ENCODE results near the gene GSE1.

Gene GSE1

DNA sequence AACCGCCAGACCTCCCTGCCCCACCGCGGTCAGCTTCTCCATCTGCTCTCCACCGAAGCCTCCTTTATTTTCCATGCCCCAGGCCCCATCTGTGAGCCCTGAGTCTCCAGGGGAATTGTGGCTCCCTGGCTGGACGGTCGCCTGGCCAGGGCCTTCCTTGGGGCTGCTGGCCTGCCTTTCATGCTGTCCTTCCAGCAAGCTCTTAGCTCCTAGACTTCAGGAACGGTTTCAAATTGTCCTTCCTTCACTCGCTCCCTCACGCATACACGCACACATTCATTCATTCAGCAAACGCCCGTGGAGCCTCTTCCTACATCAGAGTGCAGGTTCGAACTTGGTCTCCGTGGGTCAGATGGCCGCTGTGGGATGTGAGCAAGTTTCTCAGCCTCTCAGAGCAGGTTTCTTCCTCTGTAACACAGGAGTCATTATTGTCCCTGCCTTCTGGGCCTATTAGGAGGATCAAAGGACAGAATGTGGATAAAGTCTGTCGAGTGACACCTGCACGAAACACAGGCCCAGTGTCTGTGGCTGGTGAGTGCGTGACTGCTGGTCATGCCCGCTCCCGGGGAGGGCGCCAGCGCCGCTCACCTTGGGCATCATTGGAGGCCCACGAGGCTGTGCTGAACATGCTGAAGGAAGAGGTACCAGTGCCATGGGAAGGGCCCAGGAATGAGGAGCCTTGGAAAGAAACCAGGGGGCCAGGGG lies 18.7 kb upstream of the GSE1 start:
- H3K9me3 ChIP-seq (replicated peaks; ENCODE audit: low read length): no peaks in the 10 kb centered on the region
- H3K4me1 ChIP-seq (ENCODE audit: control insufficient read depth, insufficient read depth, low read length): peaks cover 11% of the 10 kb centered on the region
- H3K36me3 ChIP-seq (ENCODE audit: insufficient read depth, low read length): peaks cover 2% of the 10 kb centered on the region
- H3K4me2 ChIP-seq (ENCODE audit: low read length): no peak overlapping the region
- no peak overlapping the region for H3K9ac ChIP-seq (ENCODE audit: low read depth, low read length)
- no peaks in the 10 kb centered on the region for H3K27me3 ChIP-seq (ENCODE audit: control insufficient read depth, insufficient read depth, low read length)
- H3K4me3 ChIP-seq (ENCODE audit: low read length): no peak overlapping the region

DNA sequence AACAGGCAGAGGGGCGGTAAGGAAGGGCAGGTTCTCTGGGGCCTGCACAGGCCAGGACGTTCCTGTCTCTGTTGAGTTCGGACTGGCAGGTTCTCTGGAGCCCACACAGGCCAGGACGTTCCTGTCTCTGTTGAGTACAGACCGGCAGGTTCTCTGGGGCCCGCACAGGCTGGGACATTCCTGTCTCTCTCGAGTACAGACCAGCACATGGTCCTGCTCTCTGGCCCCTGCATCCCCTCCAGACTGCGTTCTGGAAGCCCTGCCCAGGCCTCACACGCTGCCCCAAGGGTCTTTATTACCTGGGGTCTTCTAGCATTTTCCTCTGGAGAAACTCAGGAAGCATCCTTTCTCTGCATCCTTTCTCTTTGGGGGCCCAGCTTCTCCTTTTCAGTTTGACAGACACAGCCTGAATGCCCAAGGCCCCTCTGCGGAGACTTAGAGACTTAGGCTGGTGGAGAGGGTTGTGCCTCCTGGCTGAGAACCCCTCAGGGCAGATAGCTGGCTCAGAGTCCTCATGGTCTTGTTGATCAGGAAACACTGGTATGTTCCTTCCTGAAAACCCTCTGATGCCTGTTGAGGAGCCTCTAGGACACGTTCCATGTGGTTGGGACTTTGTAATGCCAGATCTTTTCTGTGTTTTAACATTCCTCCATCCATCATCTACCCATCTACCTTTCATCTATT lies 18.0 kb upstream of the GSE1 start:
- no peak overlapping the region for H3K9ac ChIP-seq (ENCODE audit: low read depth, low read length)
- peaks cover 2% of the 10 kb centered on the region for H3K36me3 ChIP-seq (ENCODE audit: insufficient read depth, low read length)

DNA sequence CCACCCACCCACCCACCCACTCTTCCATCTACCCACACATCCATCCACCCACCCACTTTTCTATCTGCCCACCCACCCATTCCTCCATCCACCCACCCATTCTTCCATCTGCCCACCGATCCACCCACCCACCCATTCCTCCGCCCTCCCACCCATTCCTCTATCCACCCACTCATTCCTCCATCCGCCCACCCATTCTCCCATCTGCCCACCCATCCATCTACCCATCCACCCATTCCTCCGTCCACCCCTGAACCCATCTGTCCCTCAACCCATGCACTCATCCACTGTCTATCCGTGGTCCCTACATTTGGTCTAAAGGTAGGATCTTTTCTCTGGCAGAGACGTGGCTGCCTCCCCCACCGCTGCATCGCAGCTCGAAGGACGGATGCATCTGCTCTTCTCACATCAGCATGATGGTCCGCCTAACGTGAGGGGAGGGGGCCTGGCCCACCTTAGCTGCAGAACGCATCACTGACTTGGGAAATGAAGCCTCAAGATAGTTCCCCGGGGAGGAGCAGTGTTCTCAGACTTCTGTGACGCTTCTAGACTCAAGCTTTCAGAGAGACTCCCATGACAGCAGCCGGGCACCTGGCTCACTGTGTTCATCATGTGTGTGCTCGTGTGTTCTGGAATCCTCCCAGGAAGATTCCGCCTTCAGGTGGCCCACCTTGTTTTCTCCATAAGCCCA lies 17.2 kb upstream of the GSE1 start:
- Histone ChIP-seq H3K27me3 (ENCODE audit: control insufficient read depth, insufficient read depth, low read length) (no peaks in the 10 kb centered on the region), H3K9me3 (replicated peaks; ENCODE audit: low read length) (no peaks in the 10 kb centered on the region), H3K4me1 (ENCODE audit: control insufficient read depth, insufficient read depth, low read length) (peaks cover 11% of the 10 kb centered on the region), H3K4me3 (ENCODE audit: low read length) (no peak overlapping the region), H3K36me3 (ENCODE audit: insufficient read depth, low read length) (peaks cover 2% of the 10 kb centered on the region), H3K4me2 (ENCODE audit: low read length) (no peak overlapping the region), H3K9ac (ENCODE audit: low read depth, low read length) (no peak overlapping the region)

More for the DNA sequence above, 18.0 kb upstream of the GSE1 start:
- Histone ChIP-seq H3K9me3 (replicated peaks; ENCODE audit: low read length) (no peaks in the 10 kb centered on the region), H3K4me3 (ENCODE audit: low read length) (no peak overlapping the region), H3K4me2 (ENCODE audit: low read length) (no peak overlapping the region), H3K4me1 (ENCODE audit: control insufficient read depth, insufficient read depth, low read length) (peaks cover 11% of the 10 kb centered on the region), H3K27me3 (ENCODE audit: control insufficient read depth, insufficient read depth, low read length) (no peaks in the 10 kb centered on the region)

DNA sequence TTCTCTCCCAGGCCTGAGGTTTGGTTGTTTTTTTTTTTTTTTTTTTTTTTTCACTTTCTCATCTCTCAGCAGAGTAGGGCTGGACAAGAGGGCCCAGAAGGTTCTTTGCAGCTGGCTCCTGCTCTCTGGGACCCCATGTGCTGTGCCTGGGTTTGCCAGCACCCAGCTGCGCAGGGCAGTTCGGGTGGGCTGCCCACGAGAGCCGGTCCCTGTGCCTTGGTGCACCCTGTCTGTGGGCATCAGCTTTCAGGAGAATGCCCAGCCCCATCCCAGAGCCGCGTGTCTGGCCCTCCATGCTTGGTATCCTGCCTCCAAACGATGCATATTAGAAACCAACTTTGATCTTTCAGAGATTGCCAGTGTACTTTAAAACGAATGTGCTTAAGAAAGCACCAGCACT lies 15.0 kb upstream of the GSE1 start:
- Histone ChIP-seq H3K9ac (ENCODE audit: low read depth, low read length) (no peak overlapping the region), H3K4me3 (ENCODE audit: low read length) (no peak overlapping the region), H3K4me1 (ENCODE audit: control insufficient read depth, insufficient read depth, low read length) (peaks cover under 1% of the 10 kb centered on the region), H3K4me2 (ENCODE audit: low read length) (no peak overlapping the region), H3K9me3 (replicated peaks; ENCODE audit: low read length) (no peaks in the 10 kb centered on the region), H3K36me3 (ENCODE audit: insufficient read depth, low read length) (peaks cover 2% of the 10 kb centered on the region), H3K27me3 (ENCODE audit: control insufficient read depth, insufficient read depth, low read length) (no peaks in the 10 kb centered on the region)

DNA sequence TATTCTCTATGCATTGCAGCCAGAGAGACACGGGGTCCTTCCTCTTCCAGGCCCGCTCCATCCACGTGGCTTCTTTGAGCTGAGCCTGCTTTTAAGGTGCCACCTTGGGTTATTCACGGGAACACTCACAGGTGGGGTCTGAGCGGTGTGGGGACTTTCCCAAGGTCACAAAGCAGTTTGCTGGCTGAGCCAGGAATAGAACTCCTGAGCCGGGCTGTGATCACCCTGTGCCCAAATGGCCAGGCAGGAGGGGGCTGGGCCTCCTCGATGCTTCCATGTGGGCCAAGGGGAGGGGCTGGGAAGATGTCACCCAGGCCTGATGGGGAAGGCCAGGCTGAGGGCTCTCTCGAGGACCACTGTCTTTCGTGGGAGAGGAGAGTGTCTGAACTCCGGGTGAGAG lies 13.0 kb upstream of the GSE1 start:
- Histone ChIP-seq H3K4me2 (ENCODE audit: low read length) (no peak overlapping the region), H3K4me3 (ENCODE audit: low read length) (no peak overlapping the region), H3K9ac (ENCODE audit: low read depth, low read length) (no peak overlapping the region), H3K9me3 (replicated peaks; ENCODE audit: low read length) (no peaks in the 10 kb centered on the region), H3K4me1 (ENCODE audit: control insufficient read depth, insufficient read depth, low read length) (no peaks in the 10 kb centered on the region), H3K27me3 (ENCODE audit: control insufficient read depth, insufficient read depth, low read length) (no peaks in the 10 kb centered on the region), H3K36me3 (ENCODE audit: insufficient read depth, low read length) (peaks cover 2% of the 10 kb centered on the region)

DNA sequence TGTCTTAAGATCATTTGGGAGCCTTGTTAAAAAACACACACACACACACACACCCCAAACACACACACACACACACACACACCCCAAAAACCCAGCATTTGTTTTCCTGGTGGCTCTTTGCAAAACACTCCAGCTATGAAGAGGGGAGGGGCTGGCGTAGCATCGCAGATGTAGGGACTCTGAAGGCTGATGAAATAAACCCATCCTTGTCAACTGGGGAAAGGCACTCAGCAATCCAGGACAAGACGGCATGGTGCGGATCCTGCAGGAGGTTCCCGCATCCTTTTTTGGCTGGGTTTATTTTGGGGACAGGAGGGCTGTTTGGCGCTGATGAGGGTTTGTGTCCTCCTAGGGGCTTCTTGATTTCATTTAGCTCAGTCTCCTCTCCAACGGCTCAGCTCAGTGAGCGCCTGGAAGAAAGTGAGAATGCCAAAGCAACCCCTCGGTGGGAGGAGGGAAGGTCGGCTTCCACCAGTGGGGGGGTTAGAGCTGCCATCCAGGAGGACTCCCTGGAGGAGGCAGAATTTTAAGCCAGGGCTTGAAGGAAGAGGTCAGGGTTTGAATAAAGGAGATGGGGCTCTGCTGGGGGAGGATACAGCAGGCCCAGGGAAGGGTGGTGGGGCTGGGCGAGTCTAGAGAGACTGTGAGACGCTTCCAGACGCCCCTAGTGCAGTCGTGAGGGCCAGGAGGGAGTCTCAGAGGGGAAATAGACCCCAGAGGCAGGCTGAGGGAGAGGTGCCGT lies 12.4 kb upstream of the GSE1 start:
- no peak overlapping the region for H3K9ac ChIP-seq (ENCODE audit: low read depth, low read length)
- no peak overlapping the region for H3K4me2 ChIP-seq (ENCODE audit: low read length)
- no peaks in the 10 kb centered on the region for H3K4me1 ChIP-seq (ENCODE audit: control insufficient read depth, insufficient read depth, low read length)
- H3K36me3 ChIP-seq (ENCODE audit: insufficient read depth, low read length): peaks cover 2% of the 10 kb centered on the region
- no peak overlapping the region for H3K4me3 ChIP-seq (ENCODE audit: low read length)
- H3K9me3 ChIP-seq (replicated peaks; ENCODE audit: low read length): no peaks in the 10 kb centered on the region
- no peaks in the 10 kb centered on the region for H3K27me3 ChIP-seq (ENCODE audit: control insufficient read depth, insufficient read depth, low read length)

DNA sequence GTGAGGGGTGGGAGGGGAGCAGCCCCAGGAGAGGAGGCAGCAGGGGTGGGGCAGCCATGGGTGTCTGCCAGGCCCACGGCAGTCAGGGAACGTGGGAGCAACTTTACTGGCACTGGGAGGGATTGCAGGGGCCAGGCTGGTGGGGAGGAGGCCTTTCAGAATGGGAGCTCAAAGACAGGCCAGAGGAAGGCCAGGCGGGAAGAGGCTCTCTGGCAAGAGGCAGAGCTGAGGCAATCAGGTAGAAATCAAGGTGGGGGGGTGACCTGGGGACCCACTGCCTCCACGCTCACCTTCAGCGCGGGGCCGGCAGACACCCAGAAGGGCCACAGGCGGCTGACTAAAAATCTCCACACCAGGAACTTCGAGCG lies 11.9 kb upstream of the GSE1 start:
- Histone ChIP-seq H3K4me2 (ENCODE audit: low read length) (no peak overlapping the region), H3K9ac (ENCODE audit: low read depth, low read length) (no peak overlapping the region)

DNA sequence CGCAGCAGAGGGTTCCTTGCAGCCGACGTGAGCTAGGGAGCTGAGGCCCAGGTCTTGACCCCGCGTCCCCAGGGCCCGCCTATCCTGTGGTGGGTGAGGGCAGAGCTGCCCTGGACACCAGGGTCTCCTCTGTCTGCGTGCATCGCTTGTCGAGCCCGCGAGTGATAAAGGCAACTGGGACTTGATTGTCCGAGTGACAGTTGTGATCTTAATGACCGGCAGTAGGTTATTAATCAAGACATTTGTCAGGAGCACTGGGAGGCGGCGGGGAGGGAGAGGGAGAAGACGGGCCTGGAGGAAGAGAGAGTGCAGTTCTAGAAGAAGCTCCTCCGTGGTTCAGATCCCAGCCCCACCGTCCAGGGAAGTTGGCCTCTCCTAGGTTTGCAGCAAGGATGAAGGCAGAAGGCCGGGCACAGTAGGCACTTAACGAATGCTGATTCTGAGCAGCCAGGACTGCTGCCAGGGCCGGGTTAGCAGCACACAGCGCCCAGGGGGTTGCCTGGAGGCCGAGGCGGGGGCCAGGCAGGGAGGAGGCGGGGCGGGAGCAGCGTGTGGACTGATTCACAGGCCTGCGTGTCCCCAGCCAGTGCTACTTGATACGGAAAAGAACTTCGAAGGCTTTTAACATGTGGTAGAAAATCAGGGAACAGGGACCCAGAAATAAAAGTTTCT lies 11.3 kb upstream of the GSE1 start:
- Histone ChIP-seq H3K27me3 (ENCODE audit: control insufficient read depth, insufficient read depth, low read length) (no peaks in the 10 kb centered on the region), H3K9me3 (replicated peaks; ENCODE audit: low read length) (no peaks in the 10 kb centered on the region), H3K4me1 (ENCODE audit: control insufficient read depth, insufficient read depth, low read length) (no peaks in the 10 kb centered on the region), H3K4me2 (ENCODE audit: low read length) (no peak overlapping the region), H3K9ac (ENCODE audit: low read depth, low read length) (no peak overlapping the region), H3K36me3 (ENCODE audit: insufficient read depth, low read length) (no peaks in the 10 kb centered on the region), H3K4me3 (ENCODE audit: low read length) (no peak overlapping the region)

More for the DNA sequence above, 11.9 kb upstream of the GSE1 start:
- H3K4me3 ChIP-seq (ENCODE audit: low read length): no peak overlapping the region
- H3K9me3 ChIP-seq (replicated peaks; ENCODE audit: low read length): no peaks in the 10 kb centered on the region
- no peaks in the 10 kb centered on the region for H3K4me1 ChIP-seq (ENCODE audit: control insufficient read depth, insufficient read depth, low read length)
- H3K36me3 ChIP-seq (ENCODE audit: insufficient read depth, low read length): peaks cover 1% of the 10 kb centered on the region
- H3K27me3 ChIP-seq (ENCODE audit: control insufficient read depth, insufficient read depth, low read length): no peaks in the 10 kb centered on the region

DNA sequence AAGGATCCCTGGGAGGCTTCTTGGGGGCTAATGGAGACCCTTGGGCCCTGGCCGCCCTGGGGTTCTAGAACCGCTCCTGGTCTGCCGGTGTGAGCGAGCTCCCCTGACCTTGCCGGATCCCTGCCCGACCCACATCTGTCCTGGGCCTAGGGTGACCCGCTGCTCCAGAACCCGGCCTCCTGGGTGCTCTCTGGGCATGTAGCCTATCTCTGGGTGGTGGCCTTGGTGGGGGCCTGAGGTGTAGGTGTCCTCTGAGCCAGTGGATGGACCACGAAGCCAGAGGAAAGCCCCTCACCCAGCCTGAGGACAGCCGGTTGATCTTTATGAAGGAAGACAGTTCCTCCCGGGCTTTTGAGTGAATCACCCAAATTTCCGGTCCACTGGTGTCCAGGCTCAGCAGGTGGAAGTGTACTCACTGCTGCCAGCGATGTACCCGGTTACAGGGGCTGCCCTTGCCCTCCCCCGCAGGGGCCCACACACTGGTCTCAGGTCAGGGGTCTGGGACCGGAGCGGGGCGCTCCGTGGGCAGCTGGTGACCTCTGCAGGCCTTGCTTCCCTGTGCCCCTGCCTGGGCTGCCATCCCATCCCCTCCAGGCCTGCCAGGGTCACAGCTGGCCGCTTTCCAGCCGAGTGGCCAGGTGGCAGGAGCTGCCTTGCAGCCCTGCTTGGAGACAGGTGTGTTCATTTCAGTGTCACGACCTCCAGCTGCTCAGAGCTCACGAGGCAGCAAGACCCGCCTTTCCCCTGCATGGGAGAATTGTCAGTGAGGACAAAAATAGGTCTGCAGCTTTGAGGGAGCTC lies 10.5 kb upstream of the GSE1 start:
- Histone ChIP-seq H3K9me3 (replicated peaks; ENCODE audit: low read length) (no peaks in the 10 kb centered on the region), H3K9ac (ENCODE audit: low read depth, low read length) (no peak overlapping the region), H3K27me3 (ENCODE audit: control insufficient read depth, insufficient read depth, low read length) (no peaks in the 10 kb centered on the region), H3K4me3 (ENCODE audit: low read length) (no peak overlapping the region), H3K4me1 (ENCODE audit: control insufficient read depth, insufficient read depth, low read length) (no peaks in the 10 kb centered on the region), H3K4me2 (ENCODE audit: low read length) (no peak overlapping the region), H3K36me3 (ENCODE audit: insufficient read depth, low read length) (no peaks in the 10 kb centered on the region)

DNA sequence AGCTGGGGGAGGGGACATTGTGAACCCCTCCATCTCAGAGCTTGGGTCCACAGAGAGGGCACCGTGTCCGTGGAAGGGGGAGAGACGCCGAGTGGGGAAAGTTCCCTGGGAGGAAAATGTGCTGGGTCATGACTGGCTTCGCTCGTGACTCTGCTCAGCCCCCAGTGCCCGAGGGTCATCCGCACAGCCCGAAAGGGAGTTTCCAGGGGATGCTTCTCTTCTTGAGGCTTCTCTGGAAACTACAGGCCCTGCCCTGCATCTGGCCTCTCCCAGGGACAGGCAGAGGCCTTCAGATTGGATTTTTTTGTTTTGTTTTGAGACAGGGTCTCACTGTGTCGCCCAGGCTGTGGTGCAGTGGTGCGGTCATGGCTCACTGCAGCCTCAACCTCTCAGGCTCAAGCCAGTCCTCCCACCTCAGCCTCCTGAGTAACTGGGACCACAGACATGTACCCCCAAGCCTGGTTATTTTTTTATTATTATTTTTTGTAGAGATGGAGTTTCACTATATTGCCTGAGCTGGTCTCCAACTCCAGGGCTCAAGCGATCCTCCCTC lies 9.8 kb upstream of the GSE1 start:
- H3K4me1 ChIP-seq (ENCODE audit: control insufficient read depth, insufficient read depth, low read length): no peaks in the 10 kb centered on the region
- H3K9ac ChIP-seq (ENCODE audit: low read depth, low read length): no peak overlapping the region
- no peak overlapping the region for H3K4me2 ChIP-seq (ENCODE audit: low read length)
- no peaks in the 10 kb centered on the region for H3K27me3 ChIP-seq (ENCODE audit: control insufficient read depth, insufficient read depth, low read length)
- no peak overlapping the region for H3K4me3 ChIP-seq (ENCODE audit: low read length)
- H3K36me3 ChIP-seq (ENCODE audit: insufficient read depth, low read length): no peaks in the 10 kb centered on the region
- H3K9me3 ChIP-seq (replicated peaks; ENCODE audit: low read length): no peaks in the 10 kb centered on the region

Measured in skeletal muscle satellite cell (primary cell).